ENCODE measurements around the gene NRCAM. TPM values are rescaled to one million over a fixed set of nuclear protein-coding genes. Genes with fewer than 3 reads are reported as not detected.

Gene NRCAM
- total RNA-seq, 1 experiment from 2014 or later = 45.7 TPM

DNA sequence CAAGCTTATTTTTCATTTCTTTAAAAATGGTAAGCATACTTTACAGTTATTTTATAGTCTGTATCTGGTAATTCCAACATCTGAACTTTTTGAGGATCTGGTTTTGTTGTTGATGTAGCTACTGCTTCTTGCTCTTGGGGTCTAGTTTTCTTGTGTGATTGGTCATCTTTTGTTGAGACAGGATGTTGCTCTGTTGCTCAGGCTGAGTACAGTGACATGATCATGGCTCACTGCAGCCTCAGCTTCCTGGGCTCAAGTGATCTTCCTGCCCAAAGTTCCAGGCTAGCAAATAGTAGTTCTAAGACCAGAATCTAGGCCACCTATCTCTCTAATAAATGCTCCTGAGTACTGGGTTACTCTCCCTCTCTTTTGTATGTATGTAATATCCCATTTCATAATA is 75.7 kb downstream of the NRCAM start:
- BruUV-seq (replicated peaks) = no TSS peak
- TF ChIP-seq, protein P1, sequence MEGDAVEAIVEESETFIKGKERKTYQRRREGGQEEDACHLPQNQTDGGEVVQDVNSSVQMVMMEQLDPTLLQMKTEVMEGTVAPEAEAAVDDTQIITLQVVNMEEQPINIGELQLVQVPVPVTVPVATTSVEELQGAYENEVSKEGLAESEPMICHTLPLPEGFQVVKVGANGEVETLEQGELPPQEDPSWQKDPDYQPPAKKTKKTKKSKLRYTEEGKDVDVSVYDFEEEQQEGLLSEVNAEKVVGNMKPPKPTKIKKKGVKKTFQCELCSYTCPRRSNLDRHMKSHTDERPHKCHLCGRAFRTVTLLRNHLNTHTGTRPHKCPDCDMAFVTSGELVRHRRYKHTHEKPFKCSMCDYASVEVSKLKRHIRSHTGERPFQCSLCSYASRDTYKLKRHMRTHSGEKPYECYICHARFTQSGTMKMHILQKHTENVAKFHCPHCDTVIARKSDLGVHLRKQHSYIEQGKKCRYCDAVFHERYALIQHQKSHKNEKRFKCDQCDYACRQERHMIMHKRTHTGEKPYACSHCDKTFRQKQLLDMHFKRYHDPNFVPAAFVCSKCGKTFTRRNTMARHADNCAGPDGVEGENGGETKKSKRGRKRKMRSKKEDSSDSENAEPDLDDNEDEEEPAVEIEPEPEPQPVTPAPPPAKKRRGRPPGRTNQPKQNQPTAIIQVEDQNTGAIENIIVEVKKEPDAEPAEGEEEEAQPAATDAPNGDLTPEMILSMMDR (conservative IDR thresholded peaks at IDR 0.05; ENCODE audit: low read depth, low read length) = no peak
- TF ChIP-seq EZH2 (IDR thresholded peaks at IDR 0.05; ENCODE audit: borderline replicate concordance, low read depth, low read length, poor library complexity, severe bottlenecking) = no peak
- H3K36me3 ChIP-seq (ENCODE audit: insufficient read depth, low read length, poor library complexity, severe bottlenecking) = no peaks in the 10 kb centered on the region
- H3K27me3 ChIP-seq (replicated peaks; ENCODE audit: insufficient read depth, low read depth, low read length, poor library complexity) = no peaks in the 10 kb centered on the region
- no peak overlapping the region for H3K4me3 ChIP-seq (ENCODE audit: low read depth, low read length, poor library complexity, severe bottlenecking)
- intact Hi-C loops (cut with micrococcal nuclease; ENCODE audit: unreplicated experiment) = no loop called here
- peaks cover 9% of the 10 kb centered on the region for H3K4me1 ChIP-seq (ENCODE audit: insufficient read depth, low read length, poor library complexity, severe bottlenecking)
- no peaks in the 10 kb centered on the region for H3K9me3 ChIP-seq (ENCODE audit: low read depth, low read length, poor library complexity, severe bottlenecking)
- H3K27ac ChIP-seq (ENCODE audit: low read depth, low read length, poor library complexity, severe bottlenecking) = no peak overlapping the region
- ChIA-PET POLR2A (ENCODE audit: low non-redundant PET) (no interaction called here), CTCF (no interaction called here)
- no peak for DNase-seq (ENCODE audit: low spot score)

DNA sequence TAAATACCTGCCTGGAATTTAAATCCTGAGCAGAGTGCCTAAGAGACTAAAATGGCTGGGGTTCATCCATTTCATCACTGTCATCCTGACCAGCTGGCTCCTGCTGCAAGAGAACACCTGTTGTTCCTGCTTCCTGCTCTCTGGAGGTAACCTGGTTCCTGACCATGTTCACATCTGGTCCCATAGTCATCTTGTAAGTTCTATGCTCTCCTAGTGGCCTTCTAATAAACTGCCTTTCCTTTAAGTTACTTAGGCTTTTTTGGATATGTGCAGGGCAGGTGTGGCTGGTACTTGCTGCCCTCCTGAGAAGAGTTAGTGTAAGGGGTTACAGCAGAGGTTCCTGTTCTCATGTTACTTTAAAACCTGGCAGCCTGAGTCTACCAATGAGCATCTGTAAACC is 80.0 kb downstream of the NRCAM start:
- no TSS peak for BruUV-seq (replicated peaks)
- TF ChIP-seq EZH2 (IDR thresholded peaks at IDR 0.05; ENCODE audit: borderline replicate concordance, low read depth, low read length, poor library complexity, severe bottlenecking) = no peak
- TF ChIP-seq, protein P1 (conservative IDR thresholded peaks at IDR 0.05; ENCODE audit: low read depth, low read length) = no peak
- H3K9me3 ChIP-seq (ENCODE audit: low read depth, low read length, poor library complexity, severe bottlenecking) = peaks cover 6% of the 10 kb centered on the region
- CTCF ChIA-PET = no interaction called here
- DNase-seq (ENCODE audit: low spot score) = no peak
- intact Hi-C loops (cut with micrococcal nuclease; ENCODE audit: unreplicated experiment) = no loop called here
- POLR2A ChIA-PET (ENCODE audit: low non-redundant PET) = no interaction called here
- H3K36me3 ChIP-seq (ENCODE audit: insufficient read depth, low read length, poor library complexity, severe bottlenecking) = peaks cover 3% of the 10 kb centered on the region
- H3K4me3 ChIP-seq (ENCODE audit: low read depth, low read length, poor library complexity, severe bottlenecking) = no peak overlapping the region
- no peaks in the 10 kb centered on the region for H3K4me1 ChIP-seq (ENCODE audit: insufficient read depth, low read length, poor library complexity, severe bottlenecking)
- no peaks in the 10 kb centered on the region for H3K27me3 ChIP-seq (replicated peaks; ENCODE audit: insufficient read depth, low read depth, low read length, poor library complexity)
- H3K27ac ChIP-seq (ENCODE audit: low read depth, low read length, poor library complexity, severe bottlenecking) = no peak overlapping the region

DNA sequence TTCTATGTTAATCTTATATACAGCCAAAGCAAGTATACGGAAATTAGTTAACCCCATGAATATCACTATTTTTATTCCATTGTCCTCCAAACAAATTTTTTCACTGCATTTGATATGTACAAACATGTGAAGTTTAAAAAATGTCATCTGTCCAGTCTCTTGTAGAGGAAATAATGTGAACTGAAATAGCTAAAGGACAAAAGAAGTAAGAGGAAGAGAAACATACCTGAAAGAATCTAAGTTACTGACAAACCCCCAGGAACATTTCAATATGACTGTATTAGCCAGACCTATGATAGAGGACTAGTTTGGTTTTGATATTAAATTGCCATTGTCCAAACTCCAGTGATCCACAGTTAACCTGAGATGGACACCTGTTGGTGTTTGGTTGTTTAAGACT is 80.6 kb downstream of the NRCAM start:
- POLR2A ChIA-PET (ENCODE audit: low non-redundant PET) = no interaction called here
- CTCF ChIA-PET = no interaction called here
- intact Hi-C loops (cut with micrococcal nuclease; ENCODE audit: unreplicated experiment) = no loop called here
- Histone ChIP-seq H3K36me3 (ENCODE audit: insufficient read depth, low read length, poor library complexity, severe bottlenecking) (peaks cover 3% of the 10 kb centered on the region), H3K9me3 (ENCODE audit: low read depth, low read length, poor library complexity, severe bottlenecking) (peaks cover 6% of the 10 kb centered on the region), H3K4me3 (ENCODE audit: low read depth, low read length, poor library complexity, severe bottlenecking) (no peak overlapping the region), H3K4me1 (ENCODE audit: insufficient read depth, low read length, poor library complexity, severe bottlenecking) (no peaks in the 10 kb centered on the region), H3K27ac (ENCODE audit: low read depth, low read length, poor library complexity, severe bottlenecking) (no peak overlapping the region), H3K27me3 (replicated peaks; ENCODE audit: insufficient read depth, low read depth, low read length, poor library complexity) (no peaks in the 10 kb centered on the region)
- no TSS peak for BruUV-seq (replicated peaks)
- DNase-seq (ENCODE audit: low spot score) = no peak
- TF ChIP-seq, protein P1 (conservative IDR thresholded peaks at IDR 0.05; ENCODE audit: low read depth, low read length) = no peak
- TF ChIP-seq EZH2 (IDR thresholded peaks at IDR 0.05; ENCODE audit: borderline replicate concordance, low read depth, low read length, poor library complexity, severe bottlenecking) = no peak

All from A673 (cell line).